Spleen (tissue), 7 donors: Measurements from ENCODE around the gene CKAP2L.

ENCODE experiments used
- CTCF ChIP-seq, 11 experiments: fragments of 200-600 bp in 7 of 11; fragments of 450-650 bp in 4 of 11; sonication (generic) in 4 of 11; IDR thresholded peaks in 8 of 11; conservative IDR thresholded peaks in 3 of 11; 1 replicate in 7 of 11; 2 replicates in 4 of 11; pipeline versions ENCODE4 v1.4.0 to v1.8.0; 2016 to 2021; ENCODE audit warnings: antibody characterized with exemption in 11 of 11, inconsistent platforms in 4 of 11, mild to moderate bottlenecking in 1 of 11
- POLR2AphosphoS5 ChIP-seq, 3 donors: sonication (generic); formaldehyde crosslinking; IDR thresholded peaks; one replicate each; pipeline ENCODE4 v1.5.1; 2017; ENCODE audit warnings: antibody characterized with exemption in 3 of 3
- donor health status: DM: no; HTN: no; CAD: no; lungs with moderate emphysema.
- donor health status: DM: no; HTN: no; CAD: no.
- donor health status: DM: no; HTN: no; CAD: no.

DNA sequence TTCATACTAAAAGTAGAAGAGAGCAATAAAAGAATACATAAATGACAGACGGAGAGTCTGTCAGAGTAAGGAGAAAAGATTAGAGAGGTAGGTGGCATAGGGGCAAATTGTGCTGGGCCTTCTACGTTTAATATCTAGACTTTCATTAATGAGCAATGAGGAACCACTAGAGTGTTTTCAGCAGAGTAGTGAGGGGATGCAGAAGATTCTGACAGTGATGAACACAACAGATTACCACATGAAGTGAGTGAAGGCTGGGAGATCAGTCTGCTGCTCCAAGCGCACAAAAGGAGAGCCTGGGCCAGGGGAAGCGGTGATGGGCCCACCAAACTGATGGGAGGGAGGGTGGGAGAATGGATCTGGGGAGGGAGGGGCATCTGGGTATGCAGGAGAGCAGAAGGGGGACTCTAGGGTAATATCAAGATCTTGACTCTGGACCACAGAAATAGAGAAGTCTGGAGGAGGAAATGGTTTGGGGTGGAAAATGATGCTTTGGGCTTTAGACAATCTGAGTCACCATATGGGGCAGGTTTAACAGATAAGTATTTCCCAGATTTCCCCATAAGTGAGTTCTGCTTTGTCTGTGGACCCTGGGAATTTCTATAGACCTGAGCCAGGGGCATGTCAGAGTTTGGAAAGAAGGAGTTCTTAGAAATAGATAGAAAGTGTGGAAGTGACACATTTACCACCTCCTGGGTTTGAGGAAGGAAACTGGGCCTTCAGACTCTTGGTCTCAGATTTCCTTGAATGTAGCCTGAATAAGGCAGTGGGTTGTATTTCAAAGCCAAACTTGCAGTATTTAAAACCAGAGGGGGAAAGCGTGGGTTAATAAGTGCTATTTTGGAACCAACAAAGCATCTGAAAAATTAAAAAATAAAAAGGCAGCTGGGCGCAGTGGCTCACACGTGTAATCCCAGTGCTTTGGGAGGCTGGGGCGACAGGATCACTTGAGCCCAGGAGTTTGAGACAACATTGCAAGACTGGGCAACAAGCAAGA lies 34.9 kb upstream of the CKAP2L start:
- TF ChIP-seq CTCF (IDR thresholded peaks at IDR 0.05 in 8 of 11, conservative IDR thresholded peaks at IDR 0.05 in 3 of 11) (no peak), POLR2AphosphoS5 (IDR thresholded peaks at IDR 0.05) (no peak)
